Measurements from ENCODE around the gene CALN1.

GRCh38 chr7:72020311-72020710 lies 391.8 kb downstream of the CALN1 start:
- TF ChIP-seq GATA3 (IDR thresholded peaks at IDR 0.05; ENCODE audit: low read depth, low read length) (no peak), GATA2 (IDR thresholded peaks at IDR 0.05; ENCODE audit: low read depth, low read length) (no peak)

Measured in SH-SY5Y (cell line).